K562 (cell line): ENCODE measurements around the gene CNBD2. TPM values are rescaled to one million over a fixed set of nuclear protein-coding genes. Genes with fewer than 3 reads are reported as not detected.
A peak's percentile ranks its signal among the peaks of the same experiment; 100 is the strongest.

ENCODE experiments used
- ATAC-seq: fragments of 200-7000 bp; cut with Tn5 transposase; 3 replicates; pipeline ENCODE4 v1.9.1; 2020; ENCODE audit warnings: moderate library complexity
- Bru-seq: library from RNA; stranded (reverse); fragments of 400-500 nt; gene quantifications from one replicate; lab custom pipeline; 2021; lab: Mats Ljungman, UMichigan
- BruChase-seq, 2 experiments: library from RNA; stranded (reverse); fragments of 400-500 nt; gene quantifications; one replicate each; lab custom pipeline; 2021; lab: Mats Ljungman, UMichigan
- BruUV-seq: library from RNA; stranded (reverse); fragments of 400-500 nt; replicated peaks from 2 replicates; lab custom pipeline; 2021; lab: Mats Ljungman, UMichigan
- CTCF ChIA-PET: fragments of 300-600 bp; formaldehyde crosslinking; extraction: SDS; loops from one replicate; lab custom pipeline; 2021; ENCODE audit warnings: low intra/inter-chr PET ratio; lab: Yijun Ruan, JAX
- POLR2A ChIA-PET: fragments of 300-600, 350-650 bp; sonication (Branson Sonifier 250); formaldehyde crosslinking; extraction: SDS; loops from one replicate; lab custom pipeline; 2021; ENCODE audit warnings: antibody characterized with exemption, inconsistent platforms; lab: Yijun Ruan, JAX
- DNase-seq, 4 experiments: peaks; one replicate each; pipeline versions ENCODE4 v3.0.0 to v3.0.0-alpha.2; 2011 to 2018; ENCODE audit warnings: low spot score in 3 of 4, mixed read lengths in 3 of 4; ENCODE audit errors: extremely low read depth in 1 of 4
- FAIRE-seq: peaks from 2 replicates; lab custom pipeline; 2011; peaks lifted over from hg19 to GRCh38; lab: Jason Lieb, UNC
- H2AFZ ChIP-seq: 2 replicates; pipeline ENCODE4 v1.6.0; 2011; ENCODE audit warnings: low read depth, low read length, control low read depth, inconsistent platforms
- H3K27ac ChIP-seq: fragments of 200-600 bp; 3 replicates; pipeline ENCODE4 v1.8.0; 2011; ENCODE audit warnings: low read depth, mild to moderate bottlenecking, control low read depth, inconsistent platforms, low read length, moderate library complexity, mixed read lengths; ENCODE audit errors: extremely low read depth
- H3K27me3 ChIP-seq, 2 experiments: fragments of 300-600 bp in 1 of 2; 2 replicates in 1 of 2; 3 replicates in 1 of 2; pipeline versions ENCODE4 v1.6.0 to v1.8.0; 2011; ENCODE audit warnings: inconsistent platforms in 2 of 2, low read length in 2 of 2, mild to moderate bottlenecking in 1 of 2, mixed read lengths in 1 of 2, moderate library complexity in 1 of 2; ENCODE audit not compliant: control insufficient read depth in 2 of 2, insufficient read depth in 2 of 2
- H3K36me3 ChIP-seq: fragments of 300-600 bp; 3 replicates; pipeline ENCODE4 v1.8.0; 2011; ENCODE audit warnings: mild to moderate bottlenecking, low read length, inconsistent platforms; ENCODE audit not compliant: control insufficient read depth, insufficient read depth
- H3K4me1 ChIP-seq, 2 experiments: fragments of 200-600 bp in 1 of 2; replicated peaks in 1 of 2; 2 replicates in 1 of 2; 3 replicates in 1 of 2; pipeline versions ENCODE4 v1.5.1 to v1.8.0; 2011; ENCODE audit warnings: inconsistent platforms in 2 of 2, low read length in 2 of 2, mild to moderate bottlenecking in 1 of 2, mixed read lengths in 1 of 2, moderate library complexity in 1 of 2; ENCODE audit not compliant: control insufficient read depth in 2 of 2, insufficient read depth in 2 of 2
- H3K4me2 ChIP-seq: 2 replicates; pipeline ENCODE4 v1.6.1; 2011; ENCODE audit warnings: low read length, control low read depth, inconsistent platforms, mixed read lengths; ENCODE audit not compliant: insufficient read depth
- H3K4me3 ChIP-seq: fragments of 200-600 bp; sonication (generic), shearing (Covaris generic); 2 replicates; pipeline ENCODE4 v1.5.1; 2016; ENCODE audit warnings: control low read depth, inconsistent platforms
- H3K79me2 ChIP-seq: fragments of 200-600 bp; 3 replicates; pipeline ENCODE4 v1.8.0; 2011; ENCODE audit warnings: low read length, inconsistent platforms; ENCODE audit not compliant: control insufficient read depth, insufficient read depth
- H3K9ac ChIP-seq, 2 experiments: 2 replicates each; pipeline versions ENCODE4 v1.6.0 to v1.6.1; 2011; ENCODE audit warnings: low read depth in 2 of 2, low read length in 2 of 2, control low read depth in 1 of 2, inconsistent platforms in 1 of 2, mild to moderate bottlenecking in 1 of 2, mixed read lengths in 1 of 2; ENCODE audit not compliant: insufficient read depth in 1 of 2
- H3K9me1 ChIP-seq: one replicate; pipeline ENCODE4 v1.6.0; 2011; ENCODE audit warnings: inconsistent platforms, mild to moderate bottlenecking, low read length, moderate library complexity; ENCODE audit not compliant: control insufficient read depth, insufficient read depth
- H3K9me3 ChIP-seq: replicated peaks from 2 replicates; pipeline ENCODE4 v1.5.1; 2011; ENCODE audit warnings: low read depth, low read length, inconsistent platforms; ENCODE audit not compliant: control insufficient read depth, insufficient read depth
- H4K20me1 ChIP-seq: replicated peaks from 2 replicates; pipeline ENCODE4 v1.6.1; 2011; ENCODE audit warnings: low read length, inconsistent platforms, mixed read lengths; ENCODE audit not compliant: control insufficient read depth, insufficient read depth
- NCOR1 ChIP-seq: fragments of 450-650 bp; IDR thresholded peaks from 2 replicates; pipeline ENCODE4 v1.6.1; 2016; ENCODE audit warnings: mild to moderate bottlenecking, moderate library complexity
- PKNOX1 ChIP-seq: fragments of 450-650 bp; IDR thresholded peaks from 2 replicates; pipeline ENCODE4 v1.6.1; 2016
- WGBS: fragments of 100-300 bp; shearing (Covaris generic); methylation state at CpG from one replicate; pipeline ENCODE4 v1.1.6; 2016; ENCODE audit warnings: low coverage, mixed read lengths; ENCODE audit not compliant: insufficient coverage; ENCODE audit errors: missing lambda C conversion rate; 5-methylcytosine and 5-hydroxymethylcytosine counted together
- in situ Hi-C: fragments of 300-500 bp; cut with MboI; formaldehyde crosslinking; loops from 4 replicates; pipeline ENCODE4 v1.15.0; 2018; ENCODE audit warnings: inconsistent platforms, mixed read lengths
- intact Hi-C: fragments of 100-400 bp; cut with micrococcal nuclease; formaldehyde crosslinking; loops from 2 replicates; pipeline ENCODE4 v1.14.2; 2022
- long read RNA-seq, 3 experiments: library from polyadenylated mRNA in 2 of 3; library from RNA in 1 of 3; unstranded in 2 of 3; stranded (forward) in 1 of 3; transcript quantifications; one replicate each; pipeline ENCODE4 v2.0.0, GENCODE V29; 2019 to 2022
- polyA minus RNA-seq, 3 experiments: library from RNA; depleted of rRNA, polyadenylated mRNA; stranded (reverse); fragments of >200 nt; gene quantifications; 2 replicates each; pipeline ENCODE4 v1.2.3, GENCODE V29; 2011
- polyA plus RNA-seq, 8 experiments: library from polyadenylated mRNA; depleted of rRNA in 4 of 8; stranded (reverse) in 5 of 8; unstranded in 3 of 8; fragments of >200 nt; fragmentation: Nextera tagmentation in 2 of 8; fragmentation: Illumina TruSeq in 1 of 8; extraction: Ambion mirVana in 2 of 8; extraction: Trizol in 1 of 8; gene quantifications; 2 replicates each; pipeline versions ENCODE4 v1.2.1 to v1.2.3, GENCODE V29; 2011 to 2014; ENCODE audit warnings: inconsistent platforms in 1 of 8, missing spikeins in 1 of 8
- total RNA-seq, 7 experiments: library from RNA; depleted of rRNA in 6 of 7; stranded (reverse); fragments of >200 nt in 6 of 7; fragmentation: Illumina TruSeq in 2 of 7; extraction: Trizol in 2 of 7; gene quantifications; 2 replicates each; pipeline versions ENCODE4 v1.2.1 to v1.2.3, GENCODE V29; 2011 to 2021; ENCODE audit warnings: low replicate concordance in 1 of 7

CNBD2 gene
- total RNA-seq (2011; cell fraction: chromatin; rRNA removed; ENCODE audit: low replicate concordance): 4.9 and 7.0 TPM in 2 replicates
- 9.5 and 11.5 TPM in 2 replicates for total RNA-seq (2011; cell fraction: nucleolus; rRNA removed)
- total RNA-seq (2011; cell fraction: nucleoplasm; rRNA removed): 9.8 and 14.6 TPM in 2 replicates
- total RNA-seq (2014; rRNA removed) (5.9 and 6.6 TPM in 2 replicates), total RNA-seq (2014; rRNA removed; fragmentation: Illumina TruSeq; extraction: Trizol) (3.2 and 3.7 TPM in 2 replicates), total RNA-seq (2015; rRNA removed; fragmentation: Illumina TruSeq; extraction: Trizol) (5.4 and 6.2 TPM in 2 replicates), total RNA-seq (2021) (4.5 and 5.3 TPM in 2 replicates), polyA plus RNA-seq (2011; rRNA removed) (8.8 and 11.8 TPM in 2 replicates), polyA plus RNA-seq (2014; fragmentation: Illumina TruSeq; extraction: Trizol) (5.3 and 6.6 TPM in 2 replicates), polyA plus RNA-seq (2014; fragmentation: Nextera tagmentation; extraction: Ambion mirVana) (1 to 10 TPM; 3.4 to 4.1 TPM), polyA plus RNA-seq (2014; rRNA removed) (16.8 and 17.5 TPM in 2 replicates), polyA minus RNA-seq (2011; rRNA and poly(A)+ RNA removed) (3.4 and 4.2 TPM in 2 replicates), Bru-seq, nascent RNA (percentile 20 among the genes with signal in this experiment), BruChase-seq, experiment 1, labeled RNA remaining after a 2-hour chase (percentile 30 among the genes with signal in this experiment), BruChase-seq, experiment 2, labeled RNA remaining after a 6-hour chase (percentile 27 among the genes with signal in this experiment)
- 8.1 and 9.4 TPM in 2 replicates for polyA plus RNA-seq (2011; cell fraction: cytosol; rRNA removed)
- 19.5 and 25.3 TPM in 2 replicates for polyA plus RNA-seq (2011; cell fraction: nucleus; rRNA removed)
- 1.7 and 5.6 TPM in 2 replicates for polyA plus RNA-seq (2012)
- polyA minus RNA-seq (2011; cell fraction: cytosol; rRNA and poly(A)+ RNA removed): not detected in 2 replicates
- polyA minus RNA-seq (2011; cell fraction: nucleus; rRNA and poly(A)+ RNA removed): 3.1 and 8.7 TPM in 2 replicates
- long read RNA-seq, experiment 1, transcript CNBD2-206 (1 exons, 662 nt): major isoform, 5 of 5 reads
- long read RNA-seq, experiment 1, partial matches to known transcripts: 0 of 5 reads
- long read RNA-seq, experiment 1, other reads (novel, unspliced or antisense): 0 of 5 reads
- long read RNA-seq, experiment 2, partial matches to known transcripts: 0 of 1 reads
- long read RNA-seq, experiment 2, other reads (novel, unspliced or antisense): 0 of 1 reads
- long read RNA-seq, experiment 3, partial matches to known transcripts: 1 of 3 reads
- long read RNA-seq, experiment 3, other reads (novel, unspliced or antisense): 0 of 3 reads

- in situ Hi-C loops (no loop called here), intact Hi-C loops (no loop called here)
- H3K9me1 ChIP-seq: no peaks in the 10 kb centered on the region
- no peak within 1 kb of the TSS for H3K4me3 ChIP-seq
- peak in 2 of 4 experiments; percentile 18 to 22 for DNase-seq
- peak within 1 kb of the TSS; percentile 78 for H2AFZ ChIP-seq
- H3K9me3 ChIP-seq: no peaks in the 10 kb centered on the region; the same call in 1 of the 2 replicates
- no peaks in the 10 kb centered on the region for H3K27me3 ChIP-seq
- H4K20me1 ChIP-seq: no peaks in the 10 kb centered on the region
- peak; percentile 74 for FAIRE-seq
- no peaks in the 10 kb centered on the region for H3K79me2 ChIP-seq
- peak; percentile 88 for ATAC-seq
- BruUV-seq: no TSS peak
- H3K9ac ChIP-seq: no peak within 1 kb of the TSS
- ChIA-PET CTCF (no interaction called here), POLR2A (interaction anchor here (0.7 to 2.3 kb wide), 6 partner anchors 11 to 1824 kb away, joined by 3 to 7 read pairs (median 3); partner anchors contain the start of gene SPAG4)
- WGBS: 19% methylated on average over 3 of the region's 3 CpGs
- peaks cover 0 to 7% of the 10 kb centered on the region in 2 experiments; a peak in 3 of 5 replicates for H3K4me1 ChIP-seq
- no peak within 1 kb of the TSS for H3K27ac ChIP-seq
- no peak within 1 kb of the TSS for H3K4me2 ChIP-seq
- no peaks in the 10 kb centered on the region for H3K36me3 ChIP-seq
- TF ChIP-seq NCOR1 (no peak), PKNOX1 (0 out of 2 replicates have a peak, but pooled peaks have one; percentile 36)
Measured at GRCh38 chr20:35967979-35968640, at the start of gene CNBD2. TSS of gene CNBD2 (plus strand) at chr20:35968590. CDS start at chr20:35968763, 173 bp downstream.
